Right lobe of liver (tissue), 6 donors: ENCODE measurements around the gene GBE1. TPM values are rescaled to one million over a fixed set of nuclear protein-coding genes. Genes with fewer than 3 reads are reported as not detected.
"Not testable (repeated sequence)": the region's sequence is repeated elsewhere in the genome, so short reads cannot be mapped to it uniquely, and the experiment has no call there.

Experiments
- ATAC-seq, 4 donors: fragments of 200-7000 bp; cut with Tn5 transposase; one replicate each; pipeline ENCODE4 v1.9.1; 2020; ENCODE audit warnings: mild to moderate bottlenecking in 4 of 4, moderate library complexity in 4 of 4
- DNase-seq, 3 donors: peaks; one replicate each; pipeline ENCODE4 v3.0.0-alpha.2; 2020
- H3K27ac ChIP-seq, 3 donors: fragments of 200-600 bp; one replicate each; pipeline ENCODE4 v1.8.0; 2022
- H3K27me3 ChIP-seq, 2 donors: fragments of 200-600 bp; one replicate each; pipeline ENCODE4 v1.8.0; 2022
- H3K36me3 ChIP-seq, 4 donors: fragments of 200-600 bp; sonication (generic) in 1 of 4; one replicate each; pipeline versions ENCODE4 v1.5.1 to v1.8.0; 2017 to 2022; ENCODE audit warnings: control low read depth in 1 of 4
- H3K4me1 ChIP-seq, 4 donors: fragments of 200-600 bp; sonication (generic) in 1 of 4; one replicate each; pipeline versions ENCODE4 v1.5.1 to v1.8.0; 2017 to 2022; ENCODE audit warnings: control low read depth in 1 of 4
- H3K4me3 ChIP-seq, 3 donors: fragments of 200-600 bp; one replicate each; pipeline ENCODE4 v1.8.0; 2022
- H3K9me3 ChIP-seq, 4 donors: fragments of 200-600 bp; sonication (generic) in 1 of 4; one replicate each; pipeline versions ENCODE4 v1.5.1 to v1.8.0; 2017 to 2022; ENCODE audit warnings: control low read depth in 1 of 4
- CTCF ChIP-seq, 4 donors: fragments of 200-600 bp in 3 of 4; fragments of 450-650 bp in 1 of 4; IDR thresholded peaks; one replicate each; pipeline versions ENCODE4 v1.5.1 to v1.8.0; 2016 to 2022; ENCODE audit warnings: antibody characterized with exemption in 4 of 4, mild to moderate bottlenecking in 2 of 4
- POLR2A ChIP-seq: fragments of 450-650 bp; IDR thresholded peaks from one replicate; pipeline ENCODE4 v1.6.1; 2017; ENCODE audit warnings: antibody characterized with exemption, mild to moderate bottlenecking
- WGBS: methylation state at CpG from one replicate; pipeline ENCODE4 v1.1.6; 2018; ENCODE audit warnings: low coverage, low lambda C conversion rate; ENCODE audit not compliant: insufficient coverage; ENCODE audit errors: missing lambda C conversion rate; 5-methylcytosine and 5-hydroxymethylcytosine counted together
- intact Hi-C, 2 donors: fragments of 100-400 bp; cut with DNase I; formaldehyde crosslinking; loops; one replicate each; pipeline versions ENCODE4 v1.11.2 to v1.14.1; 2022
- total RNA-seq, 6 experiments: library from RNA; depleted of rRNA in 2 of 6; stranded (reverse); fragments of >200 nt in 2 of 6; fragmentation: NEBNext Ultra II Directional in 3 of 6; extraction: Animal tissue kit (Norgen Biotek cat#: 25700) in 3 of 6; gene quantifications; one replicate each; pipeline versions ENCODE4 v1.1.0 to v1.2.4, GENCODE V29; 2016 to 2023
- donor health status: DM: no; HTN: yes; CAD: no.
- donor health status: DM: no; HTN: no; CAD: no.
- donor health status: DM: no; HTN: no; CAD: no.
- donor health status: DM: no; HTN: yes; CAD: no.
- donor health status: DM: no; HTN: yes; CAD: no.

GBE1 gene
- total RNA-seq, 6 experiments from 2014 or later: 27.3 to 66.0 (median 57.3) TPM

DNA sequence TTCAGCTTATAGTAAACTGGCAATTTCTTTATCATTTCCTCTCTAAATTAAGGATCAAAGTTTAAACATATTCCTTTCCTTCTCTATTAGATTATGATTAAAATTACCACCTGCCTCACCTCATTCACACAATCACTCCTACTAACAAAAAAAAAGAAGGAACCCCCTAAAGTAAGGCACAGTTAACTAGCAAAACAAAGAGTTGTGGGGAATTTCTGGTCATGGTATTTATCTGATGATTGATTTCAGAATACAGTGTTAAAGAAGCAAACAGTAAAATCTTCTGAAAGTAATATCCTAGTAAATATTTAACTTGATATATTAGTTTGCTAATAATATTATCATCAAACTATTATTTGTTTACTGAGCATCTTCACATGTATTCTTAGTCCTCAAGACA is 8.8 kb downstream of the GBE1 start:
- TF ChIP-seq POLR2A (no peak), CTCF (IDR thresholded peaks at IDR 0.05) (no peak)
- Histone ChIP-seq H3K36me3 (no peaks in the 10 kb centered on the region), H3K9me3 (no peaks in the 10 kb centered on the region), H3K4me3 (no peak overlapping the region), H3K4me1 (no peaks in the 10 kb centered on the region), H3K27ac (no peak overlapping the region), H3K27me3 (no peaks in the 10 kb centered on the region)
- intact Hi-C loops: no loop called here
- DNase-seq: no peak
- no peak for ATAC-seq

DNA sequence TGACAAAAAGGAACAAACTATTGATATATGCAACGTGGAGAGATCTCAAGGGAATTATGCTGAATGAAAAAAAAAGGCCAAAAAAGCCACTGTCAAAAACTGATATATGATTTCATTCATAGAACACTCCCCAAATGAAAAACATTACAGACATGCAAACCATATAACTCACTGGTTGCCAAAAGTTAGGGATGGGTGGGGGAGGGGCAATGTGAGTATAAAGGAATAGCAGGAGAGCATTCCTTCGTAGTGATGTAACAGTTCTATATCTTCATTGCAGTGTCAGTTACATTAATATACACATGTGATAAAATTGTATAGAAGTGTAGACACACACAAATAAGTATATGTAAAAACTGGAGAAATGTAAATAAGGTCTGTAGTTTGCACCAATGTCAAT is 12.2 kb downstream of the GBE1 start:
- Histone ChIP-seq H3K4me1 (peaks cover 0 to 10% (median 0%) of the 10 kb centered on the region in 4 donors), H3K9me3 (no peaks in the 10 kb centered on the region), H3K4me3 (no peak overlapping the region), H3K36me3 (no peaks in the 10 kb centered on the region), H3K27me3 (no peaks in the 10 kb centered on the region), H3K27ac (no peak overlapping the region)
- ATAC-seq: no peak
- 88% methylated on average over 2 of the region's 2 CpGs for WGBS
- intact Hi-C loops: no loop called here
- DNase-seq: no peak
- TF ChIP-seq CTCF (IDR thresholded peaks at IDR 0.05): no peak
- TF ChIP-seq POLR2A: no peak

DNA sequence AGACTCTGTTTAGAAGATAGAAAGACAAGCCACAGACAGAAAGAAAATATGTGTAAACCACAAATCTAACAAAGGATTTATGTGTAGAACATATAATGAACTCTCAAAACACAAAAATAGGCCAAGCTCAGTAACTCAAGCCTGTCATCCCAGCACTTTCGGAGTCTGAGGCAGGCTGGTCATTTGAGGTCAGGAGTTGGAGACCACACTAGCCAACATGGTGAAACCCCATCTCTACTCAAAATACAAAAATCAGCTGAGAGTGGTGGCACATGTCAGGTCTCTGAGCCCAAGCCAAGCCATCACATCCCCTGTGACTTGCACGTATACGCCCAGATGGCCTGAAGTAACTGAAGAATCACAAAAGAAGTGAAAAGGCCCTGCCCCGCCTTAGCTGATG is 14.2 kb downstream of the GBE1 start:
- H3K27me3 ChIP-seq, H3K9me3 ChIP-seq, H3K4me3 ChIP-seq, ATAC-seq, H3K27ac ChIP-seq, H3K36me3 ChIP-seq, intact Hi-C loops, DNase-seq: not testable (repeated sequence)
- H3K4me1 ChIP-seq: peaks cover 0 to 12% (median 5%) of the 10 kb centered on the region in 4 donors
- no CpG with 5 or more reads among the region's 4 CpGs for WGBS

DNA sequence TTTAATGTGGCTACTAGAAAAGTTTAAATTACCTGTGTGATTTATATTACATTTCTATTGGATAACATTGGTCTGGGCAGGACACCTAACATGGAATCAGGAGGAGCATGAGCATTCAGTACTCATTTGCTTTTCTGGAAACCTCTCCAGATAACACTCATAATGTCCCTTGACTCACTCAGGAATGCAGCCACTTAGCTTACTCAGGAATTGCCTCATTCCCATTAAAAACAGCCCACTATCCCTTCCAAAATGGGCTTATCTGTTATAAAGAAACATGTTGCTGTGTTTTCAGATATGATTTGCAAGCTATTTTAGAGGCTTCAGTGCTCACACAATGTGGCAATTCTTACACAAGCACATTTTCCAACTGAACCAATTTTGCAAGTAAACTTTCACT is 17.1 kb downstream of the GBE1 start:
- peak overlapping the region in 2 of 3 donors; percentile 59 to 66 for H3K27ac ChIP-seq
- no peaks in the 10 kb centered on the region for H3K36me3 ChIP-seq
- DNase-seq (no peak), ATAC-seq (peak; percentile 69 to 81 (median 74))
- H3K27me3 ChIP-seq: no peaks in the 10 kb centered on the region
- H3K4me1 ChIP-seq: peaks cover 0 to 12% (median 5%) of the 10 kb centered on the region in 4 donors
- intact Hi-C loops: no loop called here
- no peak overlapping the region for H3K4me3 ChIP-seq
- TF ChIP-seq POLR2A (no peak), CTCF (IDR thresholded peaks at IDR 0.05) (no peak)
- H3K9me3 ChIP-seq: no peaks in the 10 kb centered on the region

DNA sequence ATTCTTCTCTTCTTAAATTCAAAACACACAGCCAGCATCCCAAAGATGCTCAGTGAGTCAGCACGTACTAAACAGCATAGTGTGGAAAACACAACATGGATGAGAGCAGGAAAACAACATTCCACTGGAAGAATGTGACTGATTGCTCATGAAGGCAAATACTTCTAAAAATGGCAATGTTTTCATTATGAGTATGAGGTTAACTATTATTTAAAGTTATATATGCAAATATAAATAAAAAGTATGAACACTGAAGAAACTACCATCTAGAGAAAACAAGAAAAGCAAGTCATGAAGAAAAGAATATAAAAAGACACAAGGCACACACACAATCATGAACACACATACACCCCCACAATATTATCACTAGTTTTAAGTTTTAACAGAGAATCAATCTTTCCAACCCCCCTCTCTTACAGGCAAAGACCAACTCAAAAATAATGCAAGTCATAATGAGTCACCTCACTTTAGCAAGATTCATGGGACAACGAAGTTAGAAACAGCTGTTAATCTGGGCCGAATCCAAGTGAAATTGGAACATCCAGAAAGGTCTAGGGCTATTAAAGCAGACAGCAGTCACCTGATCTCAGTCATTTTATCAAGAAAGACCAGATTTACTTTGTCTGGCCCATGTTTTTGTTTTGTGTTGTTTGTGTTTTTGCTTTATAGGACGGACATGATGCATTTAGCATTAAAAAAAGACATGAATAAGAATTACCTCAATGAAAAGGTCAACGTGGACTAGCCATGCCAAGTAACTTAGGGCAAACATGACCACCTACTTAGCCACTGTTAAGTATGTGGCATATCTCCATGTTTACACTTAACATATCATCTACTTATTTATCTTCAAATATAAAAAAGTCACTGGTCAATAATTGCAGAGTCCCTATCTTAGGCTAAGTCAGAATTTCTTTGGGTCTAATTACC is 18.1 kb downstream of the GBE1 start:
- peak overlapping the region; percentile 23 to 66 (median 59) for H3K27ac ChIP-seq
- no peaks in the 10 kb centered on the region for H3K36me3 ChIP-seq
- no peak for DNase-seq
- no peak overlapping the region for H3K4me3 ChIP-seq
- WGBS: 45% methylated on average over 5 of the region's 5 CpGs
- intact Hi-C loops: no loop called here
- H3K4me1 ChIP-seq: peaks cover 0 to 12% (median 5%) of the 10 kb centered on the region in 4 donors
- H3K9me3 ChIP-seq: no peaks in the 10 kb centered on the region
- no peaks in the 10 kb centered on the region for H3K27me3 ChIP-seq
- TF ChIP-seq POLR2A (no peak), CTCF (IDR thresholded peaks at IDR 0.05) (no peak)
- ATAC-seq: peak; percentile 51 to 76 (median 66)
